Transverse colon (tissue), 4 donors: ENCODE data around the gene TOR1A. TPM values are rescaled to one million over a fixed set of nuclear protein-coding genes. Genes with fewer than 3 reads are reported as not detected.

Experiments
- DNase-seq: peaks from one replicate; pipeline ENCODE4 v3.0.0-alpha.2; 2019
- H3K27ac ChIP-seq, 4 donors: fragments of 200-600 bp; sonication (generic); 2 replicates each; pipeline ENCODE4 v1.5.1; 2016 to 2018; ENCODE audit warnings: inconsistent platforms in 4 of 4
- H3K27me3 ChIP-seq: fragments of 200-600 bp; sonication (generic); 2 replicates; pipeline ENCODE4 v1.5.1; 2017; ENCODE audit warnings: inconsistent platforms
- H3K36me3 ChIP-seq, 4 donors: fragments of 200-600 bp; sonication (generic); 2 replicates each; pipeline ENCODE4 v1.5.1; 2017 to 2019; ENCODE audit warnings: inconsistent platforms in 4 of 4
- H3K4me1 ChIP-seq, 4 donors: fragments of 200-600 bp; sonication (generic); 2 replicates each; pipeline ENCODE4 v1.5.1; 2017 to 2020; ENCODE audit warnings: inconsistent platforms in 4 of 4
- H3K4me3 ChIP-seq, 4 donors: fragments of 200-600 bp; sonication (generic); 1 replicate in 1 of 4; 2 replicates in 3 of 4; pipeline versions ENCODE4 v1.5.1 to v1.6.1; 2017 to 2019; ENCODE audit warnings: inconsistent platforms in 4 of 4
- H3K9me3 ChIP-seq, 2 donors: fragments of 200-600 bp; sonication (generic); 2 replicates each; pipeline ENCODE4 v1.5.1; 2017 to 2019; ENCODE audit warnings: inconsistent platforms in 2 of 2
- CTCF ChIP-seq, 5 experiments: fragments of 200-600 bp in 3 of 5; fragments of 450-650 bp in 2 of 5; sonication (generic) in 3 of 5; IDR thresholded peaks; 1 replicate in 2 of 5; 2 replicates in 3 of 5; pipeline ENCODE4 v1.5.1; 2016 to 2017; ENCODE audit warnings: antibody characterized with exemption in 5 of 5, inconsistent platforms in 3 of 5, mild to moderate bottlenecking in 2 of 5, moderate library complexity in 1 of 5
- EP300 ChIP-seq: sonication (generic); formaldehyde crosslinking; IDR thresholded peaks from one replicate; pipeline ENCODE4 v1.6.1; 2017; ENCODE audit warnings: antibody characterized with exemption, low read depth
- POLR2A ChIP-seq: fragments of 450-650 bp; IDR thresholded peaks from one replicate; pipeline ENCODE4 v1.6.1; 2016; ENCODE audit warnings: antibody characterized with exemption, mild to moderate bottlenecking, moderate library complexity
- POLR2AphosphoS5 ChIP-seq, 3 donors: sonication (generic); formaldehyde crosslinking; IDR thresholded peaks; one replicate each; pipeline ENCODE4 v1.6.1; 2016; ENCODE audit warnings: antibody characterized with exemption in 3 of 3
- whole genome bisulfite sequencing, 2 donors: methylation state at CpG; one replicate each; pipeline ENCODE4 v1.1.5; 2018; ENCODE audit warnings: low coverage in 1 of 2; 5-methylcytosine and 5-hydroxymethylcytosine counted together
- in situ Hi-C, 4 donors: fragments of 200-750 bp; cut with MboI; loops; one replicate each; pipeline versions ENCODE4 v1.15.0 to v1.15.1; 2017; ENCODE audit warnings: low sequenced_read_pairs in 3 of 4, low pct_ligation_motif_present in 1 of 4, low pct_unique_long_range_greater_than_20kb in 1 of 4
- intact Hi-C: fragments of 100-400 bp; cut with DNase I; formaldehyde crosslinking; loops from one replicate; pipeline ENCODE4 v1.15.1; 2023; ENCODE audit warnings: low total_unique reads
- total RNA-seq, 4 donors: library from RNA; depleted of rRNA; stranded (reverse); fragments of >200 nt; gene quantifications; one replicate each; pipeline ENCODE4 v1.1.0, GENCODE V29; 2016

The TOR1A gene
- total RNA-seq, 4 donors from 2014 or later = 6.2 to 47.0 (median 40.0) TPM

GRCh38 chr9:129816501-129817435 is 7.2 kb downstream of the TOR1A start:
- intact Hi-C loops (no loop called here), in situ Hi-C loops (no loop called here)
- H3K4me1 ChIP-seq = peaks cover 0 to 13% (median 10%) of the 10 kb centered on the region in 4 donors
- WGBS, 2 donors = 84 to 88% methylated on average over 4 to 13 of the region's 14 CpGs
- H3K9me3 ChIP-seq = no peaks in the 10 kb centered on the region
- no peak overlapping the region for H3K27ac ChIP-seq
- H3K36me3 ChIP-seq = peaks cover 0 to 30% (median 15%) of the 10 kb centered on the region in 4 donors
- DNase-seq = no peak
- H3K27me3 ChIP-seq = no peaks in the 10 kb centered on the region
- TF ChIP-seq POLR2AphosphoS5 (IDR thresholded peaks at IDR 0.05) = no peak
- no peak overlapping the region for H3K4me3 ChIP-seq

GRCh38 chr9:129815278-129815677 is 8.7 kb downstream of the TOR1A start:
- Histone ChIP-seq H3K4me3 (no peak overlapping the region), H3K9me3 (no peaks in the 10 kb centered on the region), H3K27ac (no peak overlapping the region), H3K27me3 (no peaks in the 10 kb centered on the region), H3K36me3 (peaks cover 0 to 15% (median 10%) of the 10 kb centered on the region in 4 donors), H3K4me1 (peaks cover 0 to 23% (median 17%) of the 10 kb centered on the region in 4 donors)
- no peak for DNase-seq
- TF ChIP-seq POLR2AphosphoS5 (IDR thresholded peaks at IDR 0.05) (no peak), EP300 (no peak), CTCF (IDR thresholded peaks at IDR 0.05) (no peak), POLR2A (no peak)
- 93% methylated on average over 11 of the region's 11 CpGs; no CpG with 5 or more reads in 1 of the 2 donors for WGBS, 2 donors
- in situ Hi-C loops (no loop called here), intact Hi-C loops (no loop called here)

GRCh38 chr9:129814432-129815223 is 9.3 kb downstream of the TOR1A start:
- H3K27ac ChIP-seq = no peak overlapping the region
- intact Hi-C loops = no loop called here
- TF ChIP-seq EP300 (no peak), CTCF (IDR thresholded peaks at IDR 0.05) (no peak), POLR2A (no peak), POLR2AphosphoS5 (IDR thresholded peaks at IDR 0.05) (no peak)
- H3K4me3 ChIP-seq = no peak overlapping the region
- no peak for DNase-seq
- in situ Hi-C loops = no loop called here
- 73 to 86% methylated on average over 3 to 17 of the region's 17 CpGs for WGBS, 2 donors
- H3K36me3 ChIP-seq = peaks cover 0 to 15% (median 10%) of the 10 kb centered on the region in 4 donors
- H3K4me1 ChIP-seq = peaks cover 0 to 29% (median 20%) of the 10 kb centered on the region in 4 donors
- no peaks in the 10 kb centered on the region for H3K27me3 ChIP-seq
- no peaks in the 10 kb centered on the region for H3K9me3 ChIP-seq

GRCh38 chr9:129813661-129814060 is 10.3 kb downstream of the TOR1A start:
- H3K4me1 ChIP-seq = peaks cover 0 to 30% (median 20%) of the 10 kb centered on the region in 4 donors
- WGBS, 2 donors = 88 to 90% methylated on average over 2 to 9 of the region's 9 CpGs
- TF ChIP-seq EP300 = no peak
- no peak for TF ChIP-seq POLR2AphosphoS5 (IDR thresholded peaks at IDR 0.05)
- no peak for TF ChIP-seq CTCF (IDR thresholded peaks at IDR 0.05)
- TF ChIP-seq POLR2A = no peak
- H3K36me3 ChIP-seq = peaks cover 0 to 17% (median 11%) of the 10 kb centered on the region in 4 donors
- no peak for DNase-seq
- intact Hi-C loops = no loop called here
- H3K27me3 ChIP-seq = no peaks in the 10 kb centered on the region
- H3K27ac ChIP-seq = no peak overlapping the region
- no peaks in the 10 kb centered on the region for H3K9me3 ChIP-seq
- in situ Hi-C loops = no loop called here
- no peak overlapping the region for H3K4me3 ChIP-seq
